B cell (primary cell): ENCODE results near the gene GPR108. TPM values are rescaled to one million over a fixed set of nuclear protein-coding genes. Genes with fewer than 3 reads are reported as not detected.

Source experiments
- ATAC-seq: fragments of 200-7000 bp; cut with Tn5 transposase; one replicate; pipeline ENCODE4 v1.10.0; 2021; ENCODE audit warnings: low read depth, mild to moderate bottlenecking, moderate number of reproducible peaks, moderate library complexity
- CTCF ChIA-PET: fragments of 350-600 bp; sonication (Branson Sonifier 250); formaldehyde crosslinking; loops from one replicate; lab custom pipeline; 2021; ENCODE audit warnings: antibody characterized with exemption, inconsistent platforms; lab: Charles Lee
- POLR2A ChIA-PET: fragments of 350-600 bp; sonication (Branson Sonifier 250); formaldehyde crosslinking; loops from one replicate; lab custom pipeline; 2021; ENCODE audit warnings: antibody characterized with exemption; lab: Charles Lee
- DNase-seq: peaks from one replicate; pipeline ENCODE4 v3.0.0; 2013
- H2AFZ ChIP-seq: 2 replicates; pipeline ENCODE4 v1.6.1; 2012; ENCODE audit warnings: mild to moderate bottlenecking, low read depth, low read length; ENCODE audit not compliant: insufficient read depth, poor library complexity, severe bottlenecking
- H3K27ac ChIP-seq, 2 donors: 1 replicate in 1 of 2; 2 replicates in 1 of 2; pipeline ENCODE4 v1.5.1; 2012 to 2013; ENCODE audit warnings: low read length in 2 of 2, mild to moderate bottlenecking in 2 of 2, moderate library complexity in 1 of 2
- H3K27me3 ChIP-seq, 4 experiments: fragments of 200-600 bp in 1 of 4; sonication (generic) in 1 of 4; replicated peaks in 1 of 4; 1 replicate in 2 of 4; 2 replicates in 2 of 4; pipeline versions ENCODE4 v1.6.1 to v1.7.0; 2013 to 2016; ENCODE audit warnings: low read length in 3 of 4, mild to moderate bottlenecking in 2 of 4, mixed read lengths in 1 of 4, moderate library complexity in 1 of 4; ENCODE audit not compliant: insufficient read depth in 4 of 4, control insufficient read depth in 3 of 4; ENCODE audit errors: control extremely low read depth in 1 of 4
- H3K36me3 ChIP-seq, 2 experiments: replicated peaks in 1 of 2; 1 replicate in 1 of 2; 2 replicates in 1 of 2; pipeline versions ENCODE4 v1.6.1 to v1.7.1; 2013; ENCODE audit warnings: low read length in 1 of 2; ENCODE audit not compliant: insufficient read depth in 2 of 2, control insufficient read depth in 1 of 2; ENCODE audit errors: control extremely low read depth in 1 of 2, extremely low read depth in 1 of 2
- H3K4me1 ChIP-seq, 2 donors: fragments of 200-600 bp in 1 of 2; sonication (generic) in 1 of 2; 1 replicate in 1 of 2; 2 replicates in 1 of 2; pipeline versions ENCODE4 v1.5.1 to v1.6.1; 2013 to 2017; ENCODE audit warnings: low read length in 2 of 2; ENCODE audit not compliant: control insufficient read depth in 2 of 2, insufficient read depth in 2 of 2
- H3K4me2 ChIP-seq: replicated peaks from 2 replicates; pipeline ENCODE3; 2012; ENCODE audit warnings: mild to moderate bottlenecking, low read depth, low read length; ENCODE audit not compliant: poor library complexity, severe bottlenecking
- H3K4me3 ChIP-seq, 5 experiments: fragments of 200-600 bp in 1 of 5; sonication (generic) in 1 of 5; 1 replicate in 3 of 5; 2 replicates in 2 of 5; pipeline versions ENCODE4 v1.5.1 to v1.7.0; 2011 to 2016; ENCODE audit warnings: low read length in 4 of 5, mild to moderate bottlenecking in 4 of 5, low read depth in 2 of 5, control low read depth in 1 of 5, moderate library complexity in 1 of 5; ENCODE audit not compliant: insufficient read depth in 1 of 5; ENCODE audit errors: control extremely low read depth in 1 of 5, extremely low read depth in 1 of 5
- H3K79me2 ChIP-seq: fragments of 200-600 bp; sonication (generic); one replicate; pipeline ENCODE4 v1.6.0; 2016; ENCODE audit warnings: low read length; ENCODE audit not compliant: control insufficient read depth, insufficient read depth
- H3K9ac ChIP-seq: fragments of 200-600 bp; sonication (generic); 2 replicates; pipeline ENCODE4 v1.6.1; 2017; ENCODE audit warnings: mild to moderate bottlenecking, low read length, moderate library complexity
- H3K9me3 ChIP-seq, 3 donors: one replicate each; pipeline versions ENCODE4 v1.6.1 to v1.7.1; 2013; ENCODE audit warnings: low read length in 2 of 3; ENCODE audit not compliant: control insufficient read depth in 2 of 3, insufficient read depth in 1 of 3; ENCODE audit errors: control extremely low read depth in 1 of 3
- H4K20me1 ChIP-seq: 2 replicates; pipeline ENCODE4 v1.6.0; 2012; ENCODE audit warnings: mild to moderate bottlenecking, low read length; ENCODE audit not compliant: insufficient read depth, control insufficient read depth, poor library complexity, severe bottlenecking
- H3K27ac Mint-ChIP-seq: one replicate; pipeline ENCODE4 v1.8.0; 2021; ENCODE audit warnings: mixed read lengths
- H3K27me3 Mint-ChIP-seq: one replicate; pipeline ENCODE4 v1.8.0; 2021; ENCODE audit warnings: mixed read lengths
- H3K4me1 Mint-ChIP-seq: one replicate; pipeline ENCODE4 v1.8.0; 2021; ENCODE audit warnings: mixed read lengths
- H3K4me3 Mint-ChIP-seq: one replicate; pipeline ENCODE4 v1.8.0; 2021; ENCODE audit warnings: mixed read lengths
- H3K9me3 Mint-ChIP-seq: one replicate; pipeline ENCODE4 v1.8.0; 2022; ENCODE audit warnings: mixed read lengths; ENCODE audit not compliant: insufficient read depth
- CTCF ChIP-seq: fragments of 200-600 bp; IDR thresholded peaks from one replicate; pipeline ENCODE4 v1.8.0; 2022; ENCODE audit warnings: antibody characterized with exemption, mild to moderate bottlenecking
- EZH2 ChIP-seq: IDR thresholded peaks from 2 replicates; pipeline ENCODE4 v1.6.1; 2012; ENCODE audit warnings: borderline replicate concordance, low read depth, mild to moderate bottlenecking, moderate library complexity, low read length; ENCODE audit not compliant: insufficient read depth, poor library complexity, severe bottlenecking
- WGBS: methylation state at CpG from one replicate; pipeline ENCODE4 v1.1.5; 2013; ENCODE audit warnings: missing lambda C conversion rate; ENCODE audit not compliant: insufficient coverage; 5-methylcytosine and 5-hydroxymethylcytosine counted together
- intact Hi-C: fragments of 100-400 bp; cut with micrococcal nuclease; formaldehyde crosslinking; loops from one replicate; pipeline ENCODE4 v1.10.0; 2022
- polyA plus RNA-seq: library from polyadenylated mRNA; depleted of rRNA; stranded (reverse); fragments of >200 nt; gene quantifications from 2 replicates; pipeline ENCODE4 v1.2.3, GENCODE V29; 2012
- total RNA-seq, 2 donors: library from RNA; stranded (reverse); fragments of 120-200 nt in 1 of 2; gene quantifications; 1 replicate in 1 of 2; 2 replicates in 1 of 2; pipeline versions ENCODE4 v1.2.3 to v1.2.4, GENCODE V29; 2013 to 2022

GPR108 gene
- total and polyA plus RNA-seq, 2 donors (not counting 1 experiment from before 2014, with no cell fraction given), result 79.0 to 82.5 TPM

- intact Hi-C loops, result loop anchor here (5.0 to 10.0 kb wide), 2 partner anchors 49 to 139 kb away; partner anchors contain the start of gene TNFSF14
- no peaks in the 10 kb centered on the region for H3K36me3 ChIP-seq
- H3K9ac ChIP-seq, result no peak overlapping the region
- Mint-ChIP-seq H3K4me1 (peaks cover 66% of the 10 kb centered on the region), H3K9me3 (no peaks in the 10 kb centered on the region), H3K4me3 (peak overlapping the region; percentile 67), H3K27me3 (no peaks in the 10 kb centered on the region), H3K27ac (peak overlapping the region; percentile 83)
- POLR2A ChIA-PET, result no interaction called here
- peak; percentile 54 for DNase-seq
- no peaks in the 10 kb centered on the region for H3K27me3 ChIP-seq
- no peaks in the 10 kb centered on the region for H4K20me1 ChIP-seq
- H3K79me2 ChIP-seq, result peaks cover 4% of the 10 kb centered on the region
- peak overlapping the region in 1 of 2 donors; percentile 53 for H3K27ac ChIP-seq
- H2AFZ ChIP-seq, result no peak overlapping the region
- H3K9me3 ChIP-seq, result peaks cover 0 to 3% (median 0%) of the 10 kb centered on the region in 3 donors
- no peak for ATAC-seq
- H3K4me2 ChIP-seq, result peak overlapping the region; percentile 55
- no peak overlapping the region for H3K4me3 ChIP-seq
- H3K4me1 ChIP-seq, result peaks cover 56 to 59% of the 10 kb centered on the region in 2 donors
- TF ChIP-seq EZH2 (no peak), CTCF (no peak)
- CTCF ChIA-PET, result interaction anchor here (0.6 to 1.4 kb wide), 2 partner anchors 12 to 70 kb away, joined by 5 to 7 read pairs; no protein-coding TSS in a partner anchor
- 24% methylated on average over 3 of the region's 5 CpGs for WGBS
Observed at GRCh38 chr19:6723738-6724137, 13.6 kb downstream of the GPR108 start.

DNA sequence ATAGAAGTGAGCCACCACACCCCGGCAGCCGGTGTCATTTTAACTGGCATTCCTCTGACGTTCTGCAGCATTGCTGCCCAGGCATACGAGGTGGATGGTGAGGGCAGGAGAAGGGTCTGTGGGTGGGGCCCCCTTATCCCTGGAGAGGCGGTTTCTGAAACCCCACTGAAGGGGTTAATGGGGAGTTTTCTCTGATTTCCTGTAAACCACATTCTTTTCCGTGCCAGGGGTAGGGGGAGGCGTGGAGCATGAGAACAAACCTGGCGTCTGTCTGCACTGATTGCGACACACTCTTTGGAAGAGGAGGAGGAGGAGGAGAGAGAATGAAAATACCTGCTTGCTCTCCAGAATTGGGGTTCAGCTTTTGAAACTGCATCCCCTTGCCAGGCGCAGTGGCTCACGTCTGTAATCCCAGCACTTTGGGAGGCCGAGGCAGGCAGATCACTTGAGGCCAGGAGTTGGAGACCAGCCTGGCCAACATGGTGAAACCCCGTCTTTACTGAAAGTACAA is 14.2 kb downstream of the GPR108 start:
- peak overlapping the region; percentile 69 for H3K27ac Mint-ChIP-seq
- peak overlapping the region; percentile 55 for H3K4me2 ChIP-seq
- peaks cover 4% of the 10 kb centered on the region for H3K79me2 ChIP-seq
- ChIA-PET POLR2A (no interaction called here), CTCF (interaction anchor here (0.6 to 1.1 kb wide), 4 partner anchors 13 to 96 kb away, joined by 3 to 6 read pairs (median 4); no protein-coding TSS in a partner anchor)
- no peak overlapping the region for H3K9ac ChIP-seq
- DNase-seq (no peak), ATAC-seq (no peak)
- H3K27me3 Mint-ChIP-seq, result no peaks in the 10 kb centered on the region
- H2AFZ ChIP-seq, result no peak overlapping the region
- intact Hi-C loops, result loop anchor here (5.0 to 10.0 kb wide), 2 partner anchors 48 to 139 kb away; partner anchors contain the start of gene TNFSF14
- peaks cover 0 to 6% (median 0%) of the 10 kb centered on the region in 3 donors for H3K9me3 ChIP-seq
- no peaks in the 10 kb centered on the region for H3K27me3 ChIP-seq
- WGBS, result 53% methylated on average over 12 of the region's 13 CpGs
- H3K9me3 Mint-ChIP-seq, result no peaks in the 10 kb centered on the region
- H3K4me3 Mint-ChIP-seq, result peak overlapping the region; percentile 67
- no peak for TF ChIP-seq EZH2
- TF ChIP-seq CTCF, result no peak
- H3K4me1 ChIP-seq, result peaks cover 50 to 54% of the 10 kb centered on the region in 2 donors
- H4K20me1 ChIP-seq, result no peaks in the 10 kb centered on the region
- peak overlapping the region in 1 of 2 donors; percentile 50 for H3K27ac ChIP-seq
- H3K4me3 ChIP-seq, result no peak overlapping the region
- H3K36me3 ChIP-seq, result no peaks in the 10 kb centered on the region
- H3K4me1 Mint-ChIP-seq, result peaks cover 60% of the 10 kb centered on the region
